IMR-90 (cell line): ENCODE measurements around the gene LYPD3. TPM values are rescaled to one million over a fixed set of nuclear protein-coding genes. Genes with fewer than 3 reads are reported as not detected.
A peak's percentile ranks its signal among the peaks of the same experiment; 100 is the strongest.

Experiments
- ATAC-seq: fragments of 200-7000 bp; cut with Tn5 transposase; 2 replicates; pipeline ENCODE4 v1.9.1; 2020; ENCODE audit warnings: low read depth, mild to moderate bottlenecking, moderate library complexity
- BruUV-seq: library from RNA; stranded (reverse); fragments of 400-500 nt; replicated peaks from 2 replicates; lab custom pipeline; 2021; lab: Mats Ljungman, UMichigan
- CTCF ChIA-PET: fragments of 300-600 bp; formaldehyde crosslinking; extraction: SDS; loops from one replicate; lab custom pipeline; 2021; ENCODE audit warnings: antibody characterized with exemption; lab: Yijun Ruan, JAX
- POLR2A ChIA-PET: fragments of 300-600 bp; sonication (Branson Sonifier 250); formaldehyde crosslinking; loops from one replicate; lab custom pipeline; 2022; ENCODE audit warnings: antibody characterized with exemption; ENCODE audit not compliant: unreplicated experiment; lab: Charles Lee
- DNase-seq: peaks from one replicate; pipeline ENCODE4 v3.0.0; 2013
- H2AFZ ChIP-seq: replicated peaks from 2 replicates; pipeline ENCODE3; 2013; ENCODE audit warnings: low read length, mild to moderate bottlenecking; ENCODE audit not compliant: poor library complexity
- H2AK5ac ChIP-seq: 2 replicates; pipeline ENCODE4 v1.6.1; 2013; ENCODE audit warnings: low read depth, low read length, inconsistent platforms
- H2AK9ac ChIP-seq: replicated peaks from 2 replicates; pipeline ENCODE3; 2013; ENCODE audit warnings: mild to moderate bottlenecking, low read depth, low read length, moderate library complexity; ENCODE audit not compliant: poor library complexity
- H2BK120ac ChIP-seq: 2 replicates; pipeline ENCODE4 v1.6.1; 2013; ENCODE audit warnings: low read depth, low read length, inconsistent platforms
- H2BK15ac ChIP-seq: 3 replicates; pipeline ENCODE4 v1.6.1; 2013; ENCODE audit warnings: low read depth, low read length, inconsistent platforms
- H2BK20ac ChIP-seq: 2 replicates; pipeline ENCODE4 v1.6.1; 2013; ENCODE audit warnings: low read depth, mild to moderate bottlenecking, inconsistent platforms, low read length, moderate library complexity
- H2BK5ac ChIP-seq: 2 replicates; pipeline ENCODE4 v1.6.1; 2013; ENCODE audit warnings: mild to moderate bottlenecking, low read depth, low read length, inconsistent platforms; ENCODE audit not compliant: poor library complexity, severe bottlenecking
- H3K14ac ChIP-seq: replicated peaks from 2 replicates; pipeline ENCODE4 v1.6.1; 2013; ENCODE audit warnings: low read depth, low read length, inconsistent platforms
- H3K18ac ChIP-seq: 2 replicates; pipeline ENCODE4 v1.6.1; 2013; ENCODE audit warnings: low read depth, low read length, control low read depth
- H3K23ac ChIP-seq: 2 replicates; pipeline ENCODE4 v1.6.1; 2013; ENCODE audit warnings: low read depth, low read length, inconsistent platforms
- H3K27ac ChIP-seq: 2 replicates; pipeline ENCODE4 v1.5.1; 2013; ENCODE audit warnings: mild to moderate bottlenecking, control low read depth, low read length; ENCODE audit not compliant: insufficient read depth
- H3K27me3 ChIP-seq: 2 replicates; pipeline ENCODE4 v1.6.1; 2013; ENCODE audit warnings: low read length; ENCODE audit not compliant: control insufficient read depth, insufficient read depth
- H3K36me3 ChIP-seq: 2 replicates; pipeline ENCODE4 v1.6.1; 2013; ENCODE audit warnings: low read length, mixed read lengths; ENCODE audit not compliant: control insufficient read depth, insufficient read depth
- H3K4ac ChIP-seq: 2 replicates; pipeline ENCODE4 v1.6.1; 2013; ENCODE audit warnings: low read depth, low read length, inconsistent platforms
- H3K4me1 ChIP-seq: 2 replicates; pipeline ENCODE4 v1.6.1; 2013; ENCODE audit warnings: low read length, mixed read lengths; ENCODE audit not compliant: control insufficient read depth, insufficient read depth
- H3K4me2 ChIP-seq: 2 replicates; pipeline ENCODE4 v1.6.1; 2013; ENCODE audit warnings: low read depth, mild to moderate bottlenecking, control low read depth, low read length, moderate library complexity
- H3K4me3 ChIP-seq: 2 replicates; pipeline ENCODE4 v1.5.1; 2013; ENCODE audit warnings: low read depth, mild to moderate bottlenecking, control low read depth, low read length, moderate library complexity; ENCODE audit not compliant: insufficient read depth
- H3K56ac ChIP-seq: 2 replicates; pipeline ENCODE4 v1.6.1; 2013; ENCODE audit warnings: low read length, inconsistent platforms; ENCODE audit not compliant: insufficient read depth; ENCODE audit errors: extremely low read depth
- H3K79me1 ChIP-seq, 2 experiments: 2 replicates each; pipeline ENCODE4 v1.6.1; 2013; ENCODE audit warnings: low read length in 2 of 2, inconsistent platforms in 1 of 2, low read depth in 1 of 2
- H3K9ac ChIP-seq: 2 replicates; pipeline ENCODE4 v1.6.1; 2013; ENCODE audit warnings: low read depth, low read length, control low read depth
- H3K9me1 ChIP-seq: 2 replicates; pipeline ENCODE4 v1.6.1; 2013; ENCODE audit warnings: low read length, inconsistent platforms; ENCODE audit not compliant: insufficient read depth
- H3K9me3 ChIP-seq: 2 replicates; pipeline ENCODE4 v1.6.1; 2013; ENCODE audit warnings: low read length; ENCODE audit not compliant: control insufficient read depth, insufficient read depth
- H4K20me1 ChIP-seq: 2 replicates; pipeline ENCODE4 v1.6.1; 2013; ENCODE audit warnings: low read length, inconsistent platforms; ENCODE audit not compliant: insufficient read depth
- H4K5ac ChIP-seq: 2 replicates; pipeline ENCODE4 v1.6.1; 2013; ENCODE audit warnings: mild to moderate bottlenecking, low read depth, low read length, control low read depth
- H4K8ac ChIP-seq, 2 experiments: 2 replicates each; pipeline ENCODE4 v1.6.1; 2013; ENCODE audit warnings: low read depth in 2 of 2, low read length in 2 of 2, control low read depth in 1 of 2, inconsistent platforms in 1 of 2
- H4K91ac ChIP-seq: 2 replicates; pipeline ENCODE4 v1.6.1; 2013; ENCODE audit warnings: low read depth, low read length, inconsistent platforms; ENCODE audit not compliant: insufficient read depth
- BHLHE40 ChIP-seq: fragments of 150-350 bp; IDR thresholded peaks from 2 replicates; pipeline ENCODE4 v1.6.1; 2016; ENCODE audit warnings: mild to moderate bottlenecking, low read depth, low read length
- CEBPB ChIP-seq: IDR thresholded peaks from 2 replicates; pipeline ENCODE4 v1.6.1; 2012; ENCODE audit warnings: low read depth, low read length, improper control_type of control experiment
- CHD1 ChIP-seq: IDR thresholded peaks from 2 replicates; pipeline ENCODE4 v1.6.1; 2012; ENCODE audit warnings: low read depth, low read length, improper control_type of control experiment
- CTCF ChIP-seq: conservative IDR thresholded peaks from 2 replicates; pipeline ENCODE4 v1.5.1; 2012; ENCODE audit warnings: mild to moderate bottlenecking, low read depth, low read length, improper control_type of control experiment
- ELK1 ChIP-seq: fragments of 150-350 bp; IDR thresholded peaks from 2 replicates; pipeline ENCODE4 v1.6.1; 2016; ENCODE audit warnings: low read depth, mild to moderate bottlenecking, low read length, moderate library complexity, borderline replicate concordance
- FOS ChIP-seq: fragments of 150-350 bp; IDR thresholded peaks from 2 replicates; pipeline ENCODE4 v1.6.1; 2016; ENCODE audit warnings: low read depth, low read length
- MAFK ChIP-seq: IDR thresholded peaks from 2 replicates; pipeline ENCODE4 v1.6.1; 2012; ENCODE audit warnings: low read depth, low read length, improper control_type of control experiment
- MAZ ChIP-seq: IDR thresholded peaks from 2 replicates; pipeline ENCODE4 v1.6.1; 2012; ENCODE audit warnings: low read depth, mild to moderate bottlenecking, low read length, improper control_type of control experiment, moderate library complexity, borderline replicate concordance
- MXI1 ChIP-seq: IDR thresholded peaks from 2 replicates; pipeline ENCODE4 v1.6.1; 2012; ENCODE audit warnings: low read depth, mild to moderate bottlenecking, low read length, moderate library complexity, borderline replicate concordance
- NFE2L2 ChIP-seq: fragments of 150-350 bp; IDR thresholded peaks from 2 replicates; pipeline ENCODE4 v1.6.1; 2016; ENCODE audit warnings: low read depth, mild to moderate bottlenecking, low read length
- POLR2A ChIP-seq: IDR thresholded peaks from 2 replicates; pipeline ENCODE4 v1.6.1; 2012; ENCODE audit warnings: mild to moderate bottlenecking, low read depth, low read length
- RAD21 ChIP-seq: IDR thresholded peaks from 2 replicates; pipeline ENCODE4 v1.6.1; 2012; ENCODE audit warnings: low read length, improper control_type of control experiment
- RCOR1 ChIP-seq: IDR thresholded peaks from 2 replicates; pipeline ENCODE4 v1.6.1; 2012; ENCODE audit warnings: mild to moderate bottlenecking, low read length, improper control_type of control experiment; ENCODE audit not compliant: insufficient replicate concordance
- RFX5 ChIP-seq: IDR thresholded peaks from 2 replicates; pipeline ENCODE4 v1.8.0; 2012; ENCODE audit warnings: low read depth, mild to moderate bottlenecking, low read length, moderate library complexity
- SMC3 ChIP-seq: fragments of 150-350 bp; IDR thresholded peaks from 2 replicates; pipeline ENCODE4 v1.6.1; 2016; ENCODE audit warnings: low read depth, mild to moderate bottlenecking, antibody characterized with exemption, low read length, moderate library complexity
- USF2 ChIP-seq: fragments of 150-350 bp; IDR thresholded peaks from 2 replicates; pipeline ENCODE4 v1.6.1; 2017; ENCODE audit warnings: mild to moderate bottlenecking, antibody characterized with exemption, low read length, low read depth
- WGBS, 2 experiments: methylation state at CpG; one replicate each; pipeline versions ENCODE4 v1.1.5 to v1.1.7; 2013; ENCODE audit warnings: missing lambda C conversion rate in 2 of 2; ENCODE audit not compliant: insufficient read length in 1 of 2; ENCODE audit errors: extremely low coverage in 2 of 2; 5-methylcytosine and 5-hydroxymethylcytosine counted together
- dilution Hi-C: fragments of 300-500 bp; cut with HindIII; formaldehyde crosslinking; loops from one replicate; pipeline ENCODE4 v1.14.3; 2018; ENCODE audit warnings: low sequenced_read_pairs; ENCODE audit not compliant: unreplicated experiment
- in situ Hi-C: fragments of 300-500 bp; cut with MboI; formaldehyde crosslinking; loops from 3 replicates; pipeline ENCODE4 v1.14.3; 2019; ENCODE audit warnings: low sequenced_read_pairs, inconsistent platforms, mixed read lengths
- intact Hi-C: fragments of 100-400 bp; cut with micrococcal nuclease; formaldehyde crosslinking; loops from 2 replicates; pipeline ENCODE4 v1.10.0; 2022
- polyA plus RNA-seq, 3 experiments: library from polyadenylated mRNA; depleted of rRNA; stranded (reverse); fragments of >200 nt; gene quantifications; 2 replicates each; pipeline ENCODE4 v1.2.3, GENCODE V29; 2012; ENCODE audit warnings: low replicate concordance in 1 of 3
- total RNA-seq: library from RNA; depleted of rRNA; stranded (reverse); fragments of >200 nt; gene quantifications from 2 replicates; pipeline ENCODE4 v1.2.3, GENCODE V29; 2012

LYPD3 gene
- total and polyA plus RNA-seq, 2 of the 4 experiments (the other 2 are of a cell fraction) = 0.18 to 1.1 TPM

- no peaks in the 10 kb centered on the region for H3K27me3 ChIP-seq
- H3K4me1 ChIP-seq = peaks cover 18% of the 10 kb centered on the region
- H2AK9ac ChIP-seq = no peak overlapping the region
- 0 out of 3 replicates have a peak overlapping the region, but pooled peaks have one; percentile 42 for H2BK15ac ChIP-seq
- peak overlapping the region; percentile 16 to 69; a peak in 2 of 4 replicates for H4K8ac ChIP-seq
- ChIA-PET POLR2A (no interaction called here), CTCF (no interaction called here)
- no peak for ATAC-seq
- H3K27ac ChIP-seq = peak overlapping the region; percentile 14; the same call in 1 of the 2 replicates
- no peaks in the 10 kb centered on the region for H3K9me3 ChIP-seq
- no peak for TF ChIP-seq CTCF
- TF ChIP-seq FOS = 0 out of 2 replicates have a peak, but pooled peaks have one; percentile 3
- no peak for TF ChIP-seq RAD21
- TF ChIP-seq MXI1 = no peak
- TF ChIP-seq CHD1 = no peak
- no peak for TF ChIP-seq RFX5
- TF ChIP-seq CEBPB = peak; percentile 88
- no peak for TF ChIP-seq RCOR1
- no peak for TF ChIP-seq POLR2A
- TF ChIP-seq NFE2L2 = peak; percentile 65; the same call in 1 of the 2 replicates
- TF ChIP-seq BHLHE40 = no peak
- no peak for TF ChIP-seq MAZ
- peak; percentile 3; the same call in 1 of the 2 replicates for TF ChIP-seq MAFK
- no peak for TF ChIP-seq ELK1
- no peak for TF ChIP-seq SMC3
- TF ChIP-seq USF2 = no peak
- 0 out of 2 replicates have a peak overlapping the region, but pooled peaks have one; percentile 44 for H4K5ac ChIP-seq
- no peak overlapping the region for H3K4me3 ChIP-seq
- no peak overlapping the region for H3K9ac ChIP-seq
- no peak overlapping the region for H4K91ac ChIP-seq
- no peak overlapping the region for H2AFZ ChIP-seq
- no peak overlapping the region for H3K56ac ChIP-seq
- peak overlapping the region; percentile 89 for H2AK5ac ChIP-seq
- in situ Hi-C loops (no loop called here), intact Hi-C loops (no loop called here), dilution Hi-C loops (no loop called here)
- H2BK5ac ChIP-seq = peak overlapping the region; percentile 48
- peak overlapping the region; percentile 60; the same call in 1 of the 2 replicates for H3K18ac ChIP-seq
- H3K4me2 ChIP-seq = peak overlapping the region; percentile 46
- no peak overlapping the region for H3K23ac ChIP-seq
- no TSS peak for BruUV-seq
- no peaks in the 10 kb centered on the region for H3K79me1 ChIP-seq
- H4K20me1 ChIP-seq = no peaks in the 10 kb centered on the region
- H3K4ac ChIP-seq = peak overlapping the region; percentile 79
- H2BK120ac ChIP-seq = peak overlapping the region; percentile 56
- WGBS, 2 experiments = 80% methylated on average over 1 of the region's 4 CpGs; no CpG with 5 or more reads in 1 of the 2 experiments
- H3K14ac ChIP-seq = no peak overlapping the region; the same call in 1 of the 2 replicates
- H3K36me3 ChIP-seq = no peaks in the 10 kb centered on the region
- peak; percentile 70 for DNase-seq
- H3K9me1 ChIP-seq = peaks cover 12% of the 10 kb centered on the region
- H2BK20ac ChIP-seq = peak overlapping the region; percentile 78; the same call in 1 of the 2 replicates
Measured at GRCh38 chr19:43467730-43468129, 2.3 kb upstream of the LYPD3 start.
